IMR-90 (cell line): ENCODE measurements around the gene HSF2BP. TPM values are rescaled to one million over a fixed set of nuclear protein-coding genes. Genes with fewer than 3 reads are reported as not detected.
A peak's percentile ranks its signal among the peaks of the same experiment; 100 is the strongest.

Experiments used
- ATAC-seq: fragments of 200-7000 bp; cut with Tn5 transposase; 2 replicates; pipeline ENCODE4 v1.9.1; 2020; ENCODE audit warnings: low read depth, mild to moderate bottlenecking, moderate library complexity
- BruUV-seq: library from RNA; stranded (reverse); fragments of 400-500 nt; replicated peaks from 2 replicates; lab custom pipeline; 2021; lab: Mats Ljungman, UMichigan
- CTCF ChIA-PET: fragments of 300-600 bp; formaldehyde crosslinking; extraction: SDS; loops from one replicate; lab custom pipeline; 2021; ENCODE audit warnings: antibody characterized with exemption; lab: Yijun Ruan, JAX
- POLR2A ChIA-PET: fragments of 300-600 bp; sonication (Branson Sonifier 250); formaldehyde crosslinking; loops from one replicate; lab custom pipeline; 2022; ENCODE audit warnings: antibody characterized with exemption; ENCODE audit not compliant: unreplicated experiment; lab: Charles Lee
- DNase-seq: peaks from one replicate; pipeline ENCODE4 v3.0.0; 2013
- H2AFZ ChIP-seq: replicated peaks from 2 replicates; pipeline ENCODE3; 2013; ENCODE audit warnings: low read length, mild to moderate bottlenecking; ENCODE audit not compliant: poor library complexity
- H2AK5ac ChIP-seq: 2 replicates; pipeline ENCODE4 v1.6.1; 2013; ENCODE audit warnings: low read depth, low read length, inconsistent platforms
- H2AK9ac ChIP-seq: replicated peaks from 2 replicates; pipeline ENCODE3; 2013; ENCODE audit warnings: mild to moderate bottlenecking, low read depth, low read length, moderate library complexity; ENCODE audit not compliant: poor library complexity
- H2BK120ac ChIP-seq: 2 replicates; pipeline ENCODE4 v1.6.1; 2013; ENCODE audit warnings: low read depth, low read length, inconsistent platforms
- H2BK15ac ChIP-seq: 3 replicates; pipeline ENCODE4 v1.6.1; 2013; ENCODE audit warnings: low read depth, low read length, inconsistent platforms
- H2BK20ac ChIP-seq: 2 replicates; pipeline ENCODE4 v1.6.1; 2013; ENCODE audit warnings: low read depth, mild to moderate bottlenecking, inconsistent platforms, low read length, moderate library complexity
- H2BK5ac ChIP-seq: 2 replicates; pipeline ENCODE4 v1.6.1; 2013; ENCODE audit warnings: mild to moderate bottlenecking, low read depth, low read length, inconsistent platforms; ENCODE audit not compliant: poor library complexity, severe bottlenecking
- H3K14ac ChIP-seq: replicated peaks from 2 replicates; pipeline ENCODE4 v1.6.1; 2013; ENCODE audit warnings: low read depth, low read length, inconsistent platforms
- H3K18ac ChIP-seq: 2 replicates; pipeline ENCODE4 v1.6.1; 2013; ENCODE audit warnings: low read depth, low read length, control low read depth
- H3K23ac ChIP-seq: 2 replicates; pipeline ENCODE4 v1.6.1; 2013; ENCODE audit warnings: low read depth, low read length, inconsistent platforms
- H3K27ac ChIP-seq: 2 replicates; pipeline ENCODE4 v1.5.1; 2013; ENCODE audit warnings: mild to moderate bottlenecking, control low read depth, low read length; ENCODE audit not compliant: insufficient read depth
- H3K27me3 ChIP-seq: 2 replicates; pipeline ENCODE4 v1.6.1; 2013; ENCODE audit warnings: low read length; ENCODE audit not compliant: control insufficient read depth, insufficient read depth
- H3K36me3 ChIP-seq: 2 replicates; pipeline ENCODE4 v1.6.1; 2013; ENCODE audit warnings: low read length, mixed read lengths; ENCODE audit not compliant: control insufficient read depth, insufficient read depth
- H3K4ac ChIP-seq: 2 replicates; pipeline ENCODE4 v1.6.1; 2013; ENCODE audit warnings: low read depth, low read length, inconsistent platforms
- H3K4me1 ChIP-seq: 2 replicates; pipeline ENCODE4 v1.6.1; 2013; ENCODE audit warnings: low read length, mixed read lengths; ENCODE audit not compliant: control insufficient read depth, insufficient read depth
- H3K4me2 ChIP-seq: 2 replicates; pipeline ENCODE4 v1.6.1; 2013; ENCODE audit warnings: low read depth, mild to moderate bottlenecking, control low read depth, low read length, moderate library complexity
- H3K4me3 ChIP-seq: 2 replicates; pipeline ENCODE4 v1.5.1; 2013; ENCODE audit warnings: low read depth, mild to moderate bottlenecking, control low read depth, low read length, moderate library complexity; ENCODE audit not compliant: insufficient read depth
- H3K56ac ChIP-seq: 2 replicates; pipeline ENCODE4 v1.6.1; 2013; ENCODE audit warnings: low read length, inconsistent platforms; ENCODE audit not compliant: insufficient read depth; ENCODE audit errors: extremely low read depth
- H3K79me1 ChIP-seq, 2 experiments: 2 replicates each; pipeline ENCODE4 v1.6.1; 2013; ENCODE audit warnings: low read length in 2 of 2, inconsistent platforms in 1 of 2, low read depth in 1 of 2
- H3K9ac ChIP-seq: 2 replicates; pipeline ENCODE4 v1.6.1; 2013; ENCODE audit warnings: low read depth, low read length, control low read depth
- H3K9me1 ChIP-seq: 2 replicates; pipeline ENCODE4 v1.6.1; 2013; ENCODE audit warnings: low read length, inconsistent platforms; ENCODE audit not compliant: insufficient read depth
- H3K9me3 ChIP-seq: 2 replicates; pipeline ENCODE4 v1.6.1; 2013; ENCODE audit warnings: low read length; ENCODE audit not compliant: control insufficient read depth, insufficient read depth
- H4K20me1 ChIP-seq: 2 replicates; pipeline ENCODE4 v1.6.1; 2013; ENCODE audit warnings: low read length, inconsistent platforms; ENCODE audit not compliant: insufficient read depth
- H4K5ac ChIP-seq: 2 replicates; pipeline ENCODE4 v1.6.1; 2013; ENCODE audit warnings: mild to moderate bottlenecking, low read depth, low read length, control low read depth
- H4K8ac ChIP-seq, 2 experiments: 2 replicates each; pipeline ENCODE4 v1.6.1; 2013; ENCODE audit warnings: low read depth in 2 of 2, low read length in 2 of 2, control low read depth in 1 of 2, inconsistent platforms in 1 of 2
- H4K91ac ChIP-seq: 2 replicates; pipeline ENCODE4 v1.6.1; 2013; ENCODE audit warnings: low read depth, low read length, inconsistent platforms; ENCODE audit not compliant: insufficient read depth
- CHD1 ChIP-seq: IDR thresholded peaks from 2 replicates; pipeline ENCODE4 v1.6.1; 2012; ENCODE audit warnings: low read depth, low read length, improper control_type of control experiment
- CTCF ChIP-seq: conservative IDR thresholded peaks from 2 replicates; pipeline ENCODE4 v1.5.1; 2012; ENCODE audit warnings: mild to moderate bottlenecking, low read depth, low read length, improper control_type of control experiment
- RCOR1 ChIP-seq: IDR thresholded peaks from 2 replicates; pipeline ENCODE4 v1.6.1; 2012; ENCODE audit warnings: mild to moderate bottlenecking, low read length, improper control_type of control experiment; ENCODE audit not compliant: insufficient replicate concordance
- RFX5 ChIP-seq: IDR thresholded peaks from 2 replicates; pipeline ENCODE4 v1.8.0; 2012; ENCODE audit warnings: low read depth, mild to moderate bottlenecking, low read length, moderate library complexity
- WGBS, 2 experiments: methylation state at CpG; one replicate each; pipeline versions ENCODE4 v1.1.5 to v1.1.7; 2013; ENCODE audit warnings: missing lambda C conversion rate in 2 of 2; ENCODE audit not compliant: insufficient read length in 1 of 2; ENCODE audit errors: extremely low coverage in 2 of 2; 5-methylcytosine and 5-hydroxymethylcytosine counted together
- dilution Hi-C: fragments of 300-500 bp; cut with HindIII; formaldehyde crosslinking; loops from one replicate; pipeline ENCODE4 v1.14.3; 2018; ENCODE audit warnings: low sequenced_read_pairs; ENCODE audit not compliant: unreplicated experiment
- in situ Hi-C: fragments of 300-500 bp; cut with MboI; formaldehyde crosslinking; loops from 3 replicates; pipeline ENCODE4 v1.14.3; 2019; ENCODE audit warnings: low sequenced_read_pairs, inconsistent platforms, mixed read lengths
- intact Hi-C: fragments of 100-400 bp; cut with micrococcal nuclease; formaldehyde crosslinking; loops from 2 replicates; pipeline ENCODE4 v1.10.0; 2022
- polyA plus RNA-seq, 3 experiments: library from polyadenylated mRNA; depleted of rRNA; stranded (reverse); fragments of >200 nt; gene quantifications; 2 replicates each; pipeline ENCODE4 v1.2.3, GENCODE V29; 2012; ENCODE audit warnings: low replicate concordance in 1 of 3
- total RNA-seq: library from RNA; depleted of rRNA; stranded (reverse); fragments of >200 nt; gene quantifications from 2 replicates; pipeline ENCODE4 v1.2.3, GENCODE V29; 2012

The HSF2BP gene
- total and polyA plus RNA-seq, 2 of the 4 experiments (the other 2 are of a cell fraction), result 0.87 to 0.90 TPM

- Histone ChIP-seq H4K20me1 (peaks cover 10% of the 10 kb centered on the region), H3K27ac (no peak overlapping the region), H2AFZ (peak overlapping the region; percentile 10), H4K5ac (no peak overlapping the region), H3K18ac (no peak overlapping the region), H3K27me3 (no peaks in the 10 kb centered on the region), H2AK9ac (no peak overlapping the region), H2BK20ac (no peak overlapping the region), H3K4me3 (no peak overlapping the region), H3K14ac (no peak overlapping the region), H3K4ac (no peak overlapping the region), H3K36me3 (peaks cover 5% of the 10 kb centered on the region), H2BK120ac (no peak overlapping the region), H4K91ac (no peak overlapping the region), H3K23ac (no peak overlapping the region), H3K56ac (no peak overlapping the region), H3K4me1 (peaks cover 9% of the 10 kb centered on the region), H3K4me2 (no peak overlapping the region), H3K9ac (no peak overlapping the region), H4K8ac (no peak overlapping the region), H2BK15ac (no peak overlapping the region), H3K79me1 (peaks cover 14 to 31% of the 10 kb centered on the region in 2 experiments), H2AK5ac (no peak overlapping the region), H3K9me3 (no peaks in the 10 kb centered on the region), H3K9me1 (peaks cover 16% of the 10 kb centered on the region), H2BK5ac (no peak overlapping the region)
- ChIA-PET CTCF (no interaction called here), POLR2A (no interaction called here)
- TF ChIP-seq RCOR1 (no peak), RFX5 (no peak), CHD1 (no peak), CTCF (no peak)
- DNase-seq (no peak), ATAC-seq (no peak)
- 94% methylated on average over 37 of the region's 46 CpGs; no CpG with 5 or more reads in 1 of the 2 experiments for WGBS, 2 experiments
- intact Hi-C loops, result no loop called here
- no TSS peak for BruUV-seq
- in situ Hi-C loops, result no loop called here
- dilution Hi-C loops, result no loop called here
Observed at GRCh38 chr21:43657355-43658087, 1.8 kb downstream of the HSF2BP start.
